SHP77 (cell line): ENCODE measurements around the gene HMX1.

Experiments
- DNase-seq, 2 experiments: peaks; one replicate each; lab custom pipeline; 2025; lab: John Stamatoyannopoulos, UW

The HMX1 gene

DNA sequence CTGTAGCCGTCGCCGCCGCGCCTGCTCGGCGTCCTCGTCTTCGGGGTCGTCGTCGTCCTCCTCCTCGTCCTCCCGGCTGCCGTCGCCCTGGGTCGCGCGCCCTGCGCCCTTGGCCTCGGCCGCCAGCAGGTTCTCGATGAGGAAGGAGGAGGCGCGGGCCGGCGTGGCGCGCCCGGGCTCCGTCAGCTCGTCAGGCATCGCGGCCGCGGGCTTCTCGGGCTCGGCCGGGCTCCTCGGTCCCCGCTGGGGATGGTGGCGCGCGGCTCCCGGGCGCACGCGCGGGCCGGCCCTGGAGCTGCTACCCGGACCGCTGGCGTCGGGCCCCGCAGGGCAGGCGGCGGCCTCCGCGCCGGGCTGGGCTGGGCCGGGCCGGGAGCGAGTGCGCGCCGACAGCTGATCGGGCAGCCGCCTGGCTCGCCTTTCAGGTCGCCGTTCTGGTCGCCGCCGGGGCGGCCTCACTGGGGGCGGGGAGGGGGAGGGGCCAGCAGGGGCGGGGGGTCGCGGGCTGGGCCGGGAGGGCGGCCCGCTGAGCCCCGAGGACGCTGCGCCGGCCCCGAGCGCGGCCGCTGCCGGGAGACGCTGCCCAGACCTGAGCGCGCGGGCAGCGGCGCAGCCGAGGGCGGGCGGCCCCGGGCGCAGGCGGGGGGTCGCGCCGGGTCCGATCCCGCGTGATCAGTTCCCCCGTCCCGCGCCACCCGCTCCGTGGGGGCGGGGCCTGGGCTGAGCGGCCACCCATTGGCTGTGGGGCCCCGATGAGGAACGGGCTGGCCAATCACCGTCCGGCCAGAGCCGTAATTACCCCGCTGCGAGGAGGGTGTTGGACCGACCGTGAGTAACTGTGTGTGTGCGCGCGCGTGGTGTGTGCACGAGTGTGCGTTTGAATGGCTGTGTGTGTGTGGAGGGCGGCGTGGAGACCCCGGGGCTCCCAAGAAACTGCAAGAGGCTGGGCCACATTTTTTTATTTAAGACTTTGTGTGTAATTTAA, at the start of gene HMX1:
Gene HMX1 (minus strand): TSS at position 423 of the 985 bp plus-strand sequence. CDS start 225 bp downstream, at position 198.
- no peak for DNase-seq

DNA sequence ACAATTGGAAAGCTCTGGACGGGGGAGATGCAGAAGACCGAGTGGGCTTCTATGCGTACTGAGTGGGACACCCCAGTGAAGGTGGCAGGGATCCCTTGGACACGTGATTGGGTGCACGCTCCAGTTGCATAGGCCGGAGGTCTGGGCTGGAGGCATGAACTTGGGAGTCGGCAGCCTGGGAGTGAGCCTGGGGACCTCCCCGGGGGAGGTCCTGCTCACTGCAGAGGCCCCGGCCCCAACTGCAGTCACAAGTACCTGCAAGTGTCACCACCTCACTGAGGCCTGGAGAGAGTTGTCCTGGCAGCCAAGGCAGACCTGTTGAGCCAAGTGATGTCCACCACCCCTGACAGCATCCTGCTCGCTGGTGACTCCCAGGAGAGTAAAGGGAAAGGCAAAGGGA, 49.3 kb upstream of the HMX1 start:
- no peak for DNase-seq

DNA sequence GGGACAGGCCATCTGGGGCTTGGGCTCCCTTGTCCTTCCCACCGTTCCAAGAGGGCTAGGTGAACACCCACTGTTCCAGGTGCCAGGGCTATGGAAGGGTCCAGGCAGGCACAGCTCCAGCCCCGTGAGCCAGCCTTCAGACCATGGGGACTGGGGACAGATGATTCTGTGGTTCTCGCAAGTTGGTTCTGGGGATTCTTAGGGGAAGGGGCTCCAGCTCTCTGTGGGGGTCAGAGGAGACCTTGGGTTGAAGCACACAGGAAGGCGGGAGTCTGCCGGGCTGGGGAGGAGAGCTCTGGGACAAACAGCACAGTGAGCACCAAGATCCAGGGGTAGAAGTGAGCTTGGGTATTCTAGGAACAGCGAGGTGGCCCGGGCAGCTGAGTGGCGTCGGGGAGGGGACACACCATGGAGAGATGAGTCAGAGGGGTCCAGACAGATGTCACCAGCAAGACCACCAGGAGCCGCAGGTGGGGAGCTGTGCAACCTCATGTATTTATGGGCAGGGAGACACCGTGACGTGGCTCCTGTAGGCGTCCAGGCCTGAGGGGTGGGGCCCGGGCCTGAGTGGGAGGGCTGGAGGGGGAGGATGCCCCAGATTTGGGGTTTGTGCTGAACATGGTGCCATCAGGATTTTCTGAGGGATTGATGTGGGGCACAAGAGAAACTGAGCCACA, 48.8 kb upstream of the HMX1 start:
- DNase-seq, result no peak

DNA sequence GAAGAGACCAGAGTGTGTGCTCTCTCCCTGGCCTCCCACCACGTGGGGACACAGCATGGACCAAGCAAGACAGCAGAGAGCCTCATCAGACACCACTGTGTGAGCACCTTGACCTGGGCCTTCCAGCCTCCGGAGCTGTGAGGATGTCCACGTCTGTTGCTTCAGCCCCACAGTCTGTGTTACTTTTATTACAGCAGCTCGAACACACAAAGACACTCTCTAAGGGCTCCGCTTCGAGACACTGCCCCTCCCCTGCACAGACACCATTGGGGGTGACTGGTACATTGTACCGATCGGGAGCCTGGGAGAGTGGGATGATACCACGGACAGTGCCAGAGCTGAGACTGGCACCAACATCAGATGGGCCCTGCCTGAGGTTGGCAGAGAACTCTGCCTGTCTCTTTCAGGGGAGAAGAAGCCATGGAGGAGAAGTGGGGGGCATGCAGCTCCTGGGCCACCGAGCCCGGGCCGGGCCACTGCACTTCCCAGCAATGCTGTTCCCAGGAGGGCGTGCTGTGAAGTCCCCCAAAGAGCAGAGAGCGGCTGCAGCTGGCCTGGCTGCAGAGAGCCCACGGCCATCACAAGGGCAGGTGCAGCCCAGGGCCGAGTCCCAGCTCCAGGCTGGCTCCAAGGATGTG, 48.1 kb upstream of the HMX1 start:
- DNase-seq, result no peak

DNA sequence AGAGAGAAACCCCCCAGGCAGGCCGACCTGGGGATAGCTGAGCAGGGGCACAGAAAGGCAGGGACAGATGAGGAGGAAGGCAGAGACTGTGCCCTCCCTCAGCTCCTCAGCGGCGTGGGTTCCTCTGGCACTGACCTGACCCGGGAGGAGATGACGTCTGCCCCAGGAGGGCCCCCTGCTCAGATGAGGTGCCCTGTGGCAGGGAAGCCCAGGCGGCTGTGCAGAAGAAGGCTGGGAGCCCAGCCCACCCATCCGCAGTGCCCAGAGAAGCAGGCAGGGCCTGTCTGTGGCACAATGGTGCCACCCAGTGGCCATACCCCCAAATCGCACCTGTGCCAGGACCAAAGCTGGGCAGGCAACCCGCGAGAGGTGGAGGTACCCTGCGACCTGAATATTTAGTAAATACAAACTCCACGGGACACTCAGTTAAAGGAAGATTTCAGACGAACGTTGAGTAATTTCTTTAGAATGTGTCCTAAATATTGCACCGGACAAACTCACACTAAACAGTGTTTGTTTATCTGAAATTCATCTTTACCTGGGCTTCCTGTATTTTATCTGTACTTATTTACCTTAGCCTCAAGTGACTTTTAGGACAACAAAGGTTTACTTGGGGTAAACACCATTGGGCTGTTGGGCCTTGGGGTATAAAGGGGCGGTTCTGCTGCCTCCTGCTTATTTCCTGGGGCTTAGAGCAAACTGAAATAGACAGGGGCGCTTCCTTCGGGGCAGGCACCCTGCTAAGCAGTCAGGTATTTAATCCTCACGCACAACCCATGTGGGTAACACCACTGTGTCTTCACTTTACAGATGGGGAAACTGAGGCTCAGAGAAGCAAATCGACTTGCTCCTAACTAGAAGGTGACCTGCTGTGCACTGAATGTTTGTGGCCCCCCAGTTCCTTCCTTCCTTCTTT, 46.5 kb upstream of the HMX1 start:
- peak in 1 of 2 experiments; percentile 19 for DNase-seq

DNA sequence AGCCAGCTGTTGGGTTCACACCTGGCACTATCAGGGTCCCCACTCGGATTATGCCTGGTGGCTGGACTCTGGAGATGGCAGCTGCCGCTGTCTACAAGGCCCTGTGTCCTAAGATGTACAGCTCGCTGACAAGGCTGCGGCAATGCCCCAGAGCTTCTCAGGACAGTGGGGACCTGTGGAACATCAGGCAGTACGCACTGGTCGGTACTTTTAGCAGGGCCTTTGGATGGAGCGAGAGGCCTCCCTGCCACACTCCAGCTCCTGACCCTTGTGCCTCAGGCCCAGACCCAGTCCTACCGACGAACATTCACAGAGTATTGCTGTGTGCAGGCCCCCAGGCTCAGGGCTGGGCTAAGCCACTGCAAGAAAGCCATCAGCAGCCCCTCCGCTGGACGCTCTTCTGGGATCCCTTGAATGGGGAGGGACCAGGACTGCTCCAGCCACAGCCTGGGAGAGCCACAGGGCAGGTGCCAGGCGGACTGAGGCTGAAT, 45.7 kb upstream of the HMX1 start:
- no peak for DNase-seq

DNA sequence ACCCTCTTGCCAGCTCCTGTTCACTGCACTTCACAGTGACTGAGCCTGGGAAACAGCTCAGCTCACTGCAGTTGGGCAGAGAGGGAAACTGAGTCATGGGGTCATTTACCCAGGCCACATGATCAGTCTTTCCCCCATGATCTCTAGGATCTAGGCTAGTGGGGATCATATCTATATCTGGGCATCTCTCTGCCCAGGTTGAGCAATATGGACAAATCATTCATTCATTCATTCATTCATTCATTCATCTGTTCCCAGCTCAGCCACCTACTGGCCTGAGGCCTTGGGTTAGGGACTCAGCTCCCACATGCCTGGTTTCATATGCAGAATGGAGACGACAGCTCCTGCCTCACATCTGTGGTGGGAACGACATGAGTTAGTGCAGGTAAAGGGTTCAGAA, 45.3 kb upstream of the HMX1 start:
- DNase-seq, result no peak

DNA sequence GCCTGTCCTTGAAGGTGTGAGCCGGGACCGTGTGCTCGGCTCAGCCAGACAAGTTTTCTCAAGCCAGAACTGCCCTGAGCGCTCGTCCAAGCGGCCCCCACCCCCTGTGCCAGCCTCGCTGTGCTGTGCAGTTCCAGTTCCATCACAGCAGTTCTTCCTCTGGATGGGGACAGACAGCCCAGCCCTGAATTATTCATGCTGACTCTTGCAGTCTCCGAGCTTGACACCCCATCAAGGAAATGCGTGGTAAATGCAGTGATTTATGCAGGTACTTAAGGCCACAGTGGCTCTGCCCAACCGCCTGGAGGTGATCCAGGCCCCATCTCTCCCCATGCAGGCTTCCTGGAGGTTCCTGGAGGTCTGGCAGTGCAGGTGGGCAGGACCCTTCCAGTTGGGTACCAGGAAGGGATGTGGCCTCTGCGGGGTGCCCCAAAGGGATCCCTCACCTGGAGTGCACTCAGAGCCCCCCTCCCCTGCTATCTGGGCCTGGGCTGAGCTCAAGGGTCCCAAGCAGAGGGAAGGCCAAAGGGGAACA, 44.8 kb upstream of the HMX1 start:
- DNase-seq, result no peak

DNA sequence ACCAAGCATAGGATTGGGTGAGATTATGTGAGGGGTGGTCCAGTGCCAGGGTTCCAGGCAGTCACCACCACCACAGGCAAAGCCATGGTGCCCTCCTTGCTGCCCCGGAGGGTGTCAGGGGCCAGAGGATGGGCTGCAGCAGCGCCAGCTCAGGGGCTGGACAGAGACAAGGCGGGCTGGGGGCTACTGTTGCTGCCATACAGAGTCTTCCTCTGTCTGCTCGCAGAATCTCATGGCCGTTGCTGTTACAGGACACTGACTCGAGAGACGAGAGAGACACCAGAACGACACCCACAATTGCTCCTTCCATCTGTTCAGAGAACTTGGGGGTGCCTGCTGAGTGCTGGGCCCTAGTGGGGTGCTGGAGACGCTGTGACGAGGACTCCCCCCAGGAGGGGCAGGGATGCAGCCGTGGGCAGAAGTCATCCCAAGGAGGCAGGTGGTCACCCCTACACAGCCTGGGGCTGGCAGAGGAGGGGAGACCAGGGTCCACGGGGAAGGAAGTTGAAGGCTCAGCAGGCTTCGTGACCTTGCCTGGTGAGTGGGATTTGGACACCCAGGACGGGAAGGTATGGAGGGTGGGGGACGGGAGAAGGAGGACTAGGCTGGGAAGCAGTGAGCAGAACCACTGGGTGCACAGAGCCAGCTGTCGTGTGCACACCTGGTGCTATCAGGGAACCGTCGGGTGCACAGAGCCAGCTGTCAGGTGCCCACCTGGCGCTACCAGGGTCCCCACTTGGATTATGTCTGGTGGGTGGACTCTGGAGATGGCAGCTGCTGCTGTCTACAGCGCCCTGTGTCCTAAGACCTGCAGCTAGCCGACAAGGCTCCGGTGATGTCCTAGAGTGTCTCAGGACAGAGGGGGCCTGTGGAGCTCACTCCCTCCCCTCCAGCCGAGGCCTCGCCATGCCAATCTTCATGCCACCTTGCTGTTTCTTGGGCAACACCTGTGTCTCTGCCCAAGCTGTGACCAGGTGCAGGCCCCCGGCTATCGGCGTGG, 43.9 kb upstream of the HMX1 start:
- DNase-seq, result no peak

DNA sequence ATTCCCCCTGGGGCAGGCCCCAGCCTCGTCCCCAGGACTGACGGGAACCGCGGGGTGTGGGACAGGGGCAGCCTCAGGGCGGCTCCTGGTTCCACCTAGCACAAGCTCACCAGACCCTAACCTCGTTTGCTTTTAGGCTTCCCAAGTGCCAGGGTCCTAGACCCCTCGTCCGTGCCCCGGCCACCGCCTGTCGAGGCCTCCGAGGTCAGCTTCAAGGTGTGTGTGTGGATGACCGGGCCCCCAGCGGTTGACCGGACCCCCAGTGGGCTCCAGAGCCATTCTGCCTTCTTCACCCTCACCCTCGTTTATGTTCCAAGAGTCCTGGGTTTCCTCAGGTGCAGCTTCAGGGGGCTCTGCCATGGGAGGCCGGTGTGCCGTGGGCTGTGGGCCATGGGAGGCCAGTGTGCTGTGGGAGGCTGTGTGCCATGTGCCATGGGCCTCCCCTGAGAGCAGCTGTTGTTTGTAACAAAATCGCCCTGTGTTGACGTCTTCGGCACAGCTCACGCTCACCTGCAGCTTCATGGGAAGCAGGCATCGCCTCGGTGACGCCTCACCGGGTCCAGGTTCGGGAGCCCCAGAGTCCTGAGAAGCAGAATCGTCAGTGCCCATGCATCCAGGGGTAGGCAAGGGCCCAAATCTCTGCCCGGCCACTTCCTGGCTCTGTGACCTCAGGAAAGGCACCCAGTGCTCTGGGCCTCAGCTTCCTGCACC, 43.0 kb upstream of the HMX1 start:
- DNase-seq, result no peak

DNA sequence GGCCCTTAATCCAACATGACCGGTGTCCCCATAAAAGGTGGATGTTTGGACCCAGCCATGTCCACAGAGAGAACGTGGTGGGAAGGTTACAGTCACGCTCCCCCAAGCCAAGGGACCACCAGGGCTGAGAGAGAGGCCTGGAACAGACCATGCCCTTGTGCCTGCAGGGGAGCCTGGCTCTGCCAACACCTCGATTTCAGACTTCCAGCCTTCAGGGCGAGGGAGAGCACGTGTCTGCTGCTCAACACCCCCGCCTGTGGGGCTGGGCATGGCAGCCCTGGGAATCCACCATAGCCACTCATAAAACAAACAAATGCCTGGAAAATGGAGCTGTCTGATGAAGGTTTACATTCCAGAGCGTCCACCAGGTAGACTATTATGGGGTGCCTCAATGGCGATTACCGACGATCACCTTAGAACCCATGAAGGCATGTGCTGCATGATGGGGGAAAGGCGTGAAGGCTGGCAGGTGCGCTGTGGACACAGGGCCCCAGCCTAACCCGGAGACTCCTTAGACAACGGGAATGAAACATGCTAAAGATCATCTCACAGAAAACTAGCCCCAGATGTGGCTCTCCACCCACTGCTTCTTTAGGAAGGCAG, 42.3 kb upstream of the HMX1 start:
- DNase-seq, result no peak

DNA sequence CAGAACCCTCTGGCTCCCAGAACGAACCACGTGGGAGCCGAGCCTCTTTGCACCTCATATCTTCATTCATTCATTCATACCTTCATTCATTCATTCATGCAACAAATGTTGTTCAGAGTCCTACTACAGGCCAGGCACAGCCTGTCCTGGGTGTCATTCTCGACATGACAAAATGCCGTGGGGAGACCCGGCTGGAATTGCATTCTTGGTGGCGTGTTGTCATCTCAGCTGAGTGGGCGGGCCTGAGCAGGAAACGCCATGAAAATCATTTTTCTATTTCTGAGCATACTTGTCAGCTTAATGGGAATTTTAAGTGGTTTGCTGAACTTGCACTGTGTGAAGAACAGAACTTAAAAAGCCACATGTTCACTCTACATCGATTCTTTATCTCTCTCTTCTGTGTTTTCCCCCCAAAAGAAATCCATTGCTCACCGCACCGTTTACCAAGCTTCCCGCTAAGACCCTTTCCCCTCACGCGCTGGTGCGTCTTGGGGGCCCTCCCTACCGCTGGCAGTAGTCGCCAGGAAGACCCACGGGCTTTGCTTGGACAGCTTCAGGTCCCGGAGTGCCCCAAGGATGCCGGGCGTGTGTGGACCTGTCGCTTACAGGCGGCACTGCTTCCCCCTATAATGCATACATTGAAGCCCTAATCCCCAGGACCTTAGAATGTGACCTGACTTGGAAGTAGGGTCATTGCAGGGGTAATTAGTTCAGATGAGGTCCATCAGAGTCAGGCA, 41.6 kb upstream of the HMX1 start:
- DNase-seq, result no peak

DNA sequence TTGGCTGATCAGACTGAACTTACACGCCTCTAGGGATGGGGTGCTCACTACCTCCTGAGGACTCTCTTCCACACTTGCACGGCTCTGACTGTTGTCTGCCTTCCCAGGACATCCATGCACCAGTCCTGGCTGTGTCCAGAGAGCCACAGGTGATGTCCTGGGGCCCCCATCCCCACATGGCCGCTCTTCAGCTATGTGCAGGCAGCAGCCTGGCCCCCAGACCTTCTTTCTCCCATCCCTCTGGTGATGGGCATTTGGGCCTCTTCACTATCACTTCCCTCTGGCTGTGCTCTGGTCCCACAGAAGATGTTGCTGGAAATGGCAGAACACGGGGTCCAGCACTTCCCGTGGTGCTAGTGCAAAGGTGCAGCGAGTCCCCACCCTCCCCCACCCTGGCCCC, 40.9 kb upstream of the HMX1 start:
- DNase-seq, result no peak

DNA sequence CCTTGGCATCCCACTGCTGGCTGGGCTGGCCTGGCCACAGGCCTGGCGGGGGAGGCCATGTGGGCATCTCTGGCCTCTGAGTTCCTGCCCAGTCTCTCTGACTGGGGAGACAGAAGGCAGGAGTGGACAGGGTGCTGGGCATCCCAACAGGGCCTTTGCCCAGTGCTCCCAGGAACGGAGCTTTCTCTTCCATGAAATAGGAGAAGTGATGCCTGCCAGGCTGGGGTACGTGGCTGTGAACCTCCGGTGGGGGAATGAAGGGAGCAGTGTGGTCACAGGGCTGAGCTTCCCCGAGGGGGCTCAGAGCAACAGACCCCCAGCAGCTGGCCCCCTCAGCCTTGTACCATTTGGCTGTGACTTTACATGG, 40.4 kb upstream of the HMX1 start:
- no peak for DNase-seq

DNA sequence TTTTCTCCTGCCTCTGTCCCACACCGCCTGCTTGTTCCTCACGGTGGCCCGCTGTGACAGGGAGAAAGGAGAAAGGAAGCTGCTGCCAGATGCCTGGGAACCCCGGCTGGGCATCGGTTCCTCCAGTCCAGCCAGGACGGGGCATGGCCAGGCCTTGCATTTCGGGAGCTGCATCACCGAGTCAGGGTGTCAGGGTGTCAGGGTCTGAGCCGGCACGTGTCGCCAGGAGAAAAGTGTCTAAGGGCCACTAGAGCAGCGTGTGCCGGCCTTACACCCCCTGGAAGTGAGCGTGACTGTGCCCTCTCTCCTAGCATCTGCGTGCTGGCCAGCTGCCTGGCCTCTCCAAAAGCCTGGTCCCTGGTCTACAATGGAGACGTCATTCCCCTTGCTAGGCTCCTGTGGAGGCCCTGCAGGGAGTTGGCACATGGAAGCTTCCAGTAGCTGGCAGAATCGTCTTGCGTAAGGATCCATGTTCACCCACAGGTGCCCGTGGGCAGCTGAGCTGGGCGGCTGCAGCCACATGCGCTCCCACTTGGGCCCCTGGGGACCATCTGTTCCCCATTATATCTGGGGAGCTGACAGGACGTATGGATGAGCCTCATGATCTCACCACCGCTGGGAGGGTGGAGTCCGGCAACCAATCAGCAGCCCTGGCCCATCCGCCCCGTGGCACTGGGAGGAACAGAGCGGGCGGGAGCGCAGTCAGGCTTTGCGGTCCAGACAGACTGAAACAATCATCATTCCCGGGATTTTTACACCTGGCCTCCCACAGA, 39.9 kb upstream of the HMX1 start:
- peak in 1 of 2 experiments; percentile 43 for DNase-seq

DNA sequence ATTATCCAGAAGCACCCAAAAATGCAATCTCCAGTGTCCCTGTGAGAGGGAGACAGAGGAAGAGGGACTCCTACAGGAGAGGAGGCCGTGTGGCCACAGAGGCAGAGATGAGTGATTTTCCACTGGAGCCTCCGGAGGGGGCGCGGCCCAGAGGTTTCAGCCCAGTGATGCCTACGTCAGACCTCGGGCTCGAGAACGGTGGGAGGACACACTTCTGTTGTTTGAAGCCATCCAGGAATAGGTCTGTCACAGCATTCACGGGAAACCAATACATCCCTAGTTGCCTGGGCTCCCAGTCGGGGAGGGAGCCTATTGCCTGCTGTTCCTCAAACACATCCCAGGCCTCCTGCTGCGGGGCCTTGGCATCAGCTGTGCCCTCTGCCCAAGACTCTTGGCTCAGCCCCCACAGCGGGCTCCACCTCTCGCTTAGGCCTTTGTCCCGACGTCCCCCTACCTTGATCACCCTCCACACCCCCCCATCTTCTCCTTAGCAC, 39.2 kb upstream of the HMX1 start:
- DNase-seq, result peak in 1 of 2 experiments; percentile 4
